ENCODE measurements around the gene LNPK. TPM values are rescaled to one million over a fixed set of nuclear protein-coding genes. Genes with fewer than 3 reads are reported as not detected.
A peak's percentile ranks its signal among the peaks of the same experiment; 100 is the strongest.

The LNPK gene
- total and polyA plus RNA-seq, 9 of the 15 experiments (the other 6 are each of a cell fraction or from before 2014, with no cell fraction given): 6.4 to 40.4 (median 21.3) TPM

DNA sequence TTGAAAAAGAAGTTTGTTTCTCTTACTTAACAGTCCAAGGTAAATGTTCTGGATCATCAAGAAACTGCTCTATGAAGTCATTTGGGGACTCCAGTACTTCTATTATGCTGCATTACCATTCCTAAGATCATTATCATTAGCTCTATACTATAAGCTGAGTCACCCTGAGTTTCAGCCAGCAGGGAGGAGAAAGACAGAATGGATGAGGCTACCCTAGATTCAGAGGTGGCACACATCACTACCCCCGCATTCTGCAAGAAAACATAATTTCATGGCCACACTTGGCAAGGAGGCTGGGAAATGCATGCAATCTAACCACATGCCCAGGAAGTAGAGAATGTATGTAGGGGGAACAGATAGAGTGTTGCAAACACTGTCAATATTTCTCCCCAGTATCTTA lies 16.6 kb upstream of the LNPK start:
- intact Hi-C loops (cut with micrococcal nuclease): loop anchor here (2.0 kb wide), 1 partner anchor 14 kb away; no protein-coding TSS in a partner anchor
- Histone ChIP-seq H3K79me2 (ENCODE audit: control insufficient read depth, insufficient read depth, low read length) (no peaks in the 10 kb centered on the region), H3K27ac (ENCODE audit: extremely low read depth, low read depth, low read length) (peak overlapping the region; percentile 67), H3K4me3 (no peak overlapping the region), H3K36me3 (ENCODE audit: control insufficient read depth, insufficient read depth, low read length) (no peaks in the 10 kb centered on the region), H3K9me3 (replicated peaks; ENCODE audit: control insufficient read depth, insufficient read depth, low read depth, low read length) (no peaks in the 10 kb centered on the region), H2AFZ (ENCODE audit: low read depth, low read length) (peak overlapping the region; percentile 58), H3K27me3 (ENCODE audit: control insufficient read depth in 2 of 2, insufficient read depth in 2 of 2, low read length in 2 of 2) (no peaks in the 10 kb centered on the region), H3K9ac (ENCODE audit: insufficient read depth in 1 of 2, low read depth in 2 of 2, low read length in 2 of 2) (peak overlapping the region in 1 of 2 experiments; percentile 31; a peak in 1 of 4 replicates), H3K9me1 (ENCODE audit: control insufficient read depth, insufficient read depth, low read length) (no peaks in the 10 kb centered on the region), H3K4me2 (ENCODE audit: insufficient read depth, low read length) (peak overlapping the region; percentile 42), H3K4me1 (replicated peaks in 1 of 2; ENCODE audit: control insufficient read depth in 2 of 2, insufficient read depth in 2 of 2, low read length in 2 of 2) (peaks cover 10 to 25% of the 10 kb centered on the region in 2 experiments), H4K20me1 (replicated peaks; ENCODE audit: control insufficient read depth, insufficient read depth, low read length) (no peaks in the 10 kb centered on the region)
- 50% methylated on average over 1 of the region's 1 CpG for WGBS (ENCODE audit: insufficient coverage, low coverage, missing lambda C conversion rate)
- peak; percentile 82 for ATAC-seq
- DNase-seq (ENCODE audit: extremely low read depth in 1 of 4, low spot score in 3 of 4): peak; percentile 25 to 57 (median 42)
- in situ Hi-C loops (cut with MboI): no loop called here
- BruUV-seq (replicated peaks): no TSS peak
- peak; percentile 44 for FAIRE-seq
- ChIA-PET CTCF (ENCODE audit: low intra/inter-chr PET ratio) (no interaction called here), POLR2A (interaction anchor here (1.0 to 1.9 kb wide), 2 partner anchors 12 to 17 kb away, joined by 3 to 6 read pairs; partner anchors contain the start of gene LNPK)
- no peak for TF ChIP-seq SIN3A (IDR thresholded peaks at IDR 0.05; ENCODE audit: borderline replicate concordance in 2 of 2, control insufficient read depth in 1 of 2, low read depth in 2 of 2, low read length in 2 of 2)
- no peak for TF ChIP-seq CREB1 (IDR thresholded peaks at IDR 0.05)
- TF ChIP-seq CREB1 (CRISPR knock-in tag; IDR thresholded peaks at IDR 0.05): no peak
- no peak for TF ChIP-seq ZNF77 (CRISPR knock-in tag; IDR thresholded peaks at IDR 0.05)
- no peak for TF ChIP-seq SNIP1 (IDR thresholded peaks at IDR 0.05; ENCODE audit: low read depth)
- TF ChIP-seq ZNF444 (CRISPR knock-in tag; IDR thresholded peaks at IDR 0.05): no peak
- TF ChIP-seq, protein P1, sequence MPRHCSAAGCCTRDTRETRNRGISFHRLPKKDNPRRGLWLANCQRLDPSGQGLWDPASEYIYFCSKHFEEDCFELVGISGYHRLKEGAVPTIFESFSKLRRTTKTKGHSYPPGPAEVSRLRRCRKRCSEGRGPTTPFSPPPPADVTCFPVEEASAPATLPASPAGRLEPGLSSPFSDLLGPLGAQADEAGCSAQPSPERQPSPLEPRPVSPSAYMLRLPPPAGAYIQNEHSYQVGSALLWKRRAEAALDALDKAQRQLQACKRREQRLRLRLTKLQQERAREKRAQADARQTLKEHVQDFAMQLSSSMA (CRISPR knock-in tag; IDR thresholded peaks at IDR 0.05): no peak
- TF ChIP-seq YY1 (IDR thresholded peaks at IDR 0.05; ENCODE audit: borderline replicate concordance in 1 of 3, control insufficient read depth in 1 of 3, extremely low read depth in 1 of 3, insufficient read depth in 3 of 3, insufficient read length in 1 of 3, insufficient replicate concordance in 2 of 3, low read depth in 1 of 3, low read length in 2 of 3): no peak
- TF ChIP-seq, protein P2, sequence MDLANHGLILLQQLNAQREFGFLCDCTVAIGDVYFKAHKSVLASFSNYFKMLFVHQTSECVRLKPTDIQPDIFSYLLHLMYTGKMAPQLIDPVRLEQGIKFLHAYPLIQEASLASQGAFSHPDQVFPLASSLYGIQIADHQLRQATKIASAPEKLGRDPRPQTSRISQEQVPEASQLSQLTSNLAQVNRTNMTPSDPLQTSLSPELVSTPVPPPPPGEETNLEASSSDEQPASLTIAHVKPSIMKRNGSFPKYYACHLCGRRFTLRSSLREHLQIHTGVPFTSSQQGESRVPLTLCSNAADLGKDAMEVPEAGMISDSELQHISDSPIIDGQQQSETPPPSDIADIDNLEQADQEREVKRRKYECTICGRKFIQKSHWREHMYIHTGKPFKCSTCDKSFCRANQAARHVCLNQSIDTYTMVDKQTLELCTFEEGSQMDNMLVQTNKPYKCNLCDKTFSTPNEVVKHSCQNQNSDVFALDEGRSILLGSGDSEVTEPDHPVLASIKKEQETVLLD (IDR thresholded peaks at IDR 0.05): no peak
- TF ChIP-seq BCL6 (CRISPR knock-in tag; IDR thresholded peaks at IDR 0.05): no peak
- no peak for TF ChIP-seq HMG20A (CRISPR knock-in tag; conservative IDR thresholded peaks at IDR 0.05)
- TF ChIP-seq IRF2 (CRISPR knock-in tag; IDR thresholded peaks at IDR 0.05): no peak
- TF ChIP-seq KLF1 (tag; IDR thresholded peaks at IDR 0.05): no peak
- TF ChIP-seq NCOA2 (IDR thresholded peaks at IDR 0.05; ENCODE audit: partially characterized antibody in 2 of 2): no peak
- peak; percentile 89 for TF ChIP-seq MAFF (IDR thresholded peaks at IDR 0.05; ENCODE audit: low read length)
- TF ChIP-seq NFE2L1 (tag; IDR thresholded peaks at IDR 0.05; ENCODE audit: borderline replicate concordance, low read depth): peak; percentile 61
- no peak for TF ChIP-seq SAFB2 (IDR thresholded peaks at IDR 0.05; ENCODE audit: borderline replicate concordance, low read depth, low read length, severe bottlenecking)
- no peak for TF ChIP-seq CBFA2T2 (conservative IDR thresholded peaks at IDR 0.05)
- TF ChIP-seq TGIF2 (CRISPR knock-in tag; IDR thresholded peaks at IDR 0.05): no peak
- TF ChIP-seq, protein P3, sequence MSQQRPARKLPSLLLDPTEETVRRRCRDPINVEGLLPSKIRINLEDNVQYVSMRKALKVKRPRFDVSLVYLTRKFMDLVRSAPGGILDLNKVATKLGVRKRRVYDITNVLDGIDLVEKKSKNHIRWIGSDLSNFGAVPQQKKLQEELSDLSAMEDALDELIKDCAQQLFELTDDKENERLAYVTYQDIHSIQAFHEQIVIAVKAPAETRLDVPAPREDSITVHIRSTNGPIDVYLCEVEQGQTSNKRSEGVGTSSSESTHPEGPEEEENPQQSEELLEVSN (IDR thresholded peaks at IDR 0.05; ENCODE audit: borderline replicate concordance in 1 of 2, extremely low read depth in 1 of 2, insufficient read depth in 1 of 2, insufficient read length in 1 of 2, low read depth in 1 of 2, low read length in 1 of 2, poor library complexity in 1 of 2, severe bottlenecking in 1 of 2): no peak
- no peak for TF ChIP-seq RHOXF2B (CRISPR knock-in tag; conservative IDR thresholded peaks at IDR 0.05)

Measured in K562 (cell line).